Measurements from ENCODE around the gene PTGDS. TPM values are rescaled to one million over a fixed set of nuclear protein-coding genes. Genes with fewer than 3 reads are reported as not detected.

The PTGDS gene
- total and polyA plus RNA-seq, 7 experiments from 2014 or later: 0.97 to 68.7 (median 4.3) TPM; not detected in 2

DNA sequence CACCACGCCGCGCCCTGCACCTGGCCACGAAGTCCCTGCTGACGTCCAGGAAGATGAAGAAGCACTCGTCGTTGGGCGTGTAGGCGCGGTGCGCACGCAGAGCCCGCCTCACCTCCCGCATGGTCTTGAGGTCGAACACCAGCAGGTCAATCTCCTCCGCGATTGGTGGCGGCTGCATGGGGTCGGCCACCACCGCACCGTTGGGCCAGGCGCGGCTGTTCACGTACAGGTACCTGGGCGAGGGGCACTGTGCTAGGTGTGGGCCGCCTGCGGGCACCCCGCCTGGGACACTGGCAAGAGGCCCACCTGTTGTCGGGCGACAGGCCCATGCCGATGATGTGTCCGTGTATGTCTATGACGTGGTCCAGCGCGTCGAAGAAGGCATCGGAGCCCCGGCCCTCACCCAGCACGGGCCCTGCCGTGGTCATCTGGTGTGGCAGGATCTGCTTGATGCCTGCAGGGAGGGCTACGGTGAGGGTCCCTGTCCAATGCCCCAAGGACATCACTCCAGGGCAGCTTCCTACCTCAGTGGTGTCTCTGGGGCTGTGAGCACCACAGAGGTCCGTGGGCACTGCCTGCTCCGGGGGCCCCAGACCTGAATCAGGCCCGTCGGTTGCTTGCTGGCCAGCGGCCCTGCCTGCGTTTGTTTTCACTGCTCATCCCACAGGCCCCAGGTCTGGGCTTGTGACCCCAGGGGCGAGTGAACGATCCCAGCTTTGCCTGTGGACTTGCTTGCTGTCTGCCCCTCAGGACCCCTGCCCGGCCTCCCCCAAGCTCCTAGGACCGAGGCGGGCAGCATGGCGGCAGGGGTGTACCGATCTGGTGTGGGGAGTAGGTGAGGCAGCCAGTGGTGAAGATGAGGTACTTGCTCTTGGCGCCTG is 35.8 kb upstream of the PTGDS start:
- Histone ChIP-seq H3K27me3 (ENCODE audit: control insufficient read depth in 2 of 2, insufficient read depth in 2 of 2, low read length in 2 of 2) (no peaks in the 10 kb centered on the region), H3K27ac (ENCODE audit: low read depth, low read length) (no peak overlapping the region), H3K4me1 (ENCODE audit: control insufficient read depth in 2 of 2, insufficient read depth in 2 of 2, low read length in 2 of 2) (peaks cover 6 to 10% of the 10 kb centered on the region in 2 donors), H3K9me3 (ENCODE audit: control insufficient read depth in 2 of 3, low read length in 3 of 3) (peaks cover 0 to 4% (median 0%) of the 10 kb centered on the region in 3 experiments), H3K4me3 (ENCODE audit: low read length) (no peak overlapping the region), H3K36me3 (ENCODE audit: control insufficient read depth in 2 of 3, insufficient read depth in 3 of 3, low read length in 3 of 3) (peaks cover 0 to 43% (median 6%) of the 10 kb centered on the region in 3 experiments)
- no peaks in the 10 kb centered on the region for H3K27me3 Mint-ChIP-seq
- intact Hi-C loops (cut with micrococcal nuclease): loop anchor here (5.0 to 10.0 kb wide), 3 partner anchors 134 to 283 kb away; partner anchors contain the start of genes CYSRT1 (in 1 of the 2), NDOR1 (in 1 of the 2), RABL6 (in 1 of the 2) and RNF208 (in 1 of the 2)
- peak overlapping the region in 2 of 10 donors; percentile 12 to 23 for H3K4me3 Mint-ChIP-seq
- H3K27ac Mint-ChIP-seq: no peak overlapping the region
- no peak for DNase-seq
- ChIA-PET CTCF (no interaction called here), POLR2A (no interaction called here)
- H3K36me3 Mint-ChIP-seq: peaks cover 0 to 22% (median 12%) of the 10 kb centered on the region in 5 donors
- H3K9me3 Mint-ChIP-seq: peaks cover 0 to 10% (median 1%) of the 10 kb centered on the region in 11 donors
- no peak for ATAC-seq
- H3K4me1 Mint-ChIP-seq: peaks cover 0 to 17% (median 5%) of the 10 kb centered on the region in 7 donors

DNA sequence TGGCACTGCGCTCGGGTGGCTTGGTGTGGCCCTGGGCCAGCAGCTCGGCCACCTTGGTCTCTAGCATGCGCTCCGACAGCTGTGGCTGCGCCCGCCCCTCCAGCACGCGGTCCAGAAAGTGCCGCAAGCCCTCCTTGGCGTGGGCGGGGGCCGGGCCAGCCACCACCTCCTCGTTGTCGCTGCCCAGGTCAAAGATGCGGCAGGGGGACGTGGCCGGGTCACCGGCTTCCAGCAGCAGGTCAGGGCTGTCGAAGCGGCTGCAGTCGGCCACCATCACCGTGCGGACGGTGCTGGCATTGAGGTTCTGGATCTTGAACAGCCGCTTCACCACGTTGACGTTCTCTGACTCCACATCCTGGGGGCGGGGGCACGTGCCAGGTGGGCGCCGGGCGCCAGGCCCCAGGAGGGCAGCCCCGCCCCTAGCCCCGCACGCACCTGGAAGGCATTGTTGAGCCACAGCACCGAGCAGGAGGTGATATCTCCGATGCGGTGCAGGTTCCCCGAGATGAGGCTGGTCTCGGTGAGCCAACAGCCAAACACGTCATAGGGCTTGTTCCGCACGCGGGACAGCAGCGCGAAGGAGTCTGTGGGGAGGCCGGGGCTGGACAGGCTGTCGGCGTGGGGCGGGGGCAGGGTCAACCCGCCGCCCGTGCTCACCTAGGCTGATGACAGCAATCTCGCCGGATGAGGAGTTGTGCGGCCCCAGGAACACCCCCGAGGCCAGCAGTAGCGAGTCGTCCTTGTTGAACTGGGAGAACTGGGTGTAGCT is 35.0 kb upstream of the PTGDS start:
- Mint-ChIP-seq H3K4me3 (peak overlapping the region in 5 of 10 donors; percentile 46 to 84 (median 70)), H3K36me3 (peaks cover 0 to 20% (median 10%) of the 10 kb centered on the region in 5 donors), H3K27me3 (no peaks in the 10 kb centered on the region), H3K27ac (peak overlapping the region in 3 of 9 donors; percentile 5 to 62 (median 43)), H3K4me1 (peaks cover 0 to 14% (median 5%) of the 10 kb centered on the region in 7 donors), H3K9me3 (peaks cover 0 to 10% (median 0%) of the 10 kb centered on the region in 11 donors)
- ChIA-PET CTCF (no interaction called here), POLR2A (no interaction called here)
- H3K36me3 ChIP-seq (ENCODE audit: control insufficient read depth in 2 of 3, insufficient read depth in 3 of 3, low read length in 3 of 3): peaks cover 0 to 43% (median 6%) of the 10 kb centered on the region in 3 experiments
- intact Hi-C loops (cut with micrococcal nuclease): loop anchor here (5.0 to 10.0 kb wide), 3 partner anchors 135 to 283 kb away; partner anchors contain the start of genes CYSRT1 (in 1 of the 2), NDOR1 (in 1 of the 2), RABL6 (in 1 of the 2) and RNF208 (in 1 of the 2)
- H3K4me1 ChIP-seq (ENCODE audit: control insufficient read depth in 2 of 2, insufficient read depth in 2 of 2, low read length in 2 of 2): peaks cover 6 to 10% of the 10 kb centered on the region in 2 donors
- no peak for DNase-seq
- no peak for ATAC-seq
- peak overlapping the region; percentile 77 for H3K27ac ChIP-seq (ENCODE audit: low read depth, low read length)
- no peaks in the 10 kb centered on the region for H3K27me3 ChIP-seq (ENCODE audit: control insufficient read depth in 2 of 2, insufficient read depth in 2 of 2, low read length in 2 of 2)
- H3K9me3 ChIP-seq (ENCODE audit: control insufficient read depth in 2 of 3, low read length in 3 of 3): peaks cover 0 to 4% (median 0%) of the 10 kb centered on the region in 3 experiments
- no peak overlapping the region for H3K4me3 ChIP-seq (ENCODE audit: low read length)

DNA sequence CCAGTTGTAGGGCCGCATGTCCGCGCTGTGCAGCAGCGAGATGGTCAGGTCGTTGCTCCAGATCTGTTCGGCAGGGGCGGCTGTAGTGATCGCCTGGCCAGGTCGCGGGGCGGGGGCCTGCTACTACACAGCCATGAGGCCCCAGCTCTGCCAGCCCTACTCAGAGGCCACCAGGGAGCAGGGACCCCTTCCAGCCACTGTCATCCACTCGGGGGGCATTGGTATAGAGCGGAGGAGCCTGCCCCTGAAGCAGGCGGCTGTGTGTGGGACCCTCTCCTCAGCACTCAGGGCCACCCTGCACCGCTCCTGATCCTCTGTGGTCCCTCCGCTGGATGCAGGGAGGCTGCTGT is 34.4 kb upstream of the PTGDS start:
- peaks cover 0 to 16% (median 10%) of the 10 kb centered on the region in 5 donors for H3K36me3 Mint-ChIP-seq
- no peak for ATAC-seq
- ChIA-PET CTCF (no interaction called here), POLR2A (interaction anchor here (1.7 to 1.8 kb wide), 2 partner anchors 56 to 143 kb away, joined by 6 to 8 read pairs; partner anchors contain the start of gene TRAF2)
- H3K27me3 Mint-ChIP-seq: no peaks in the 10 kb centered on the region
- Histone ChIP-seq H3K27me3 (ENCODE audit: control insufficient read depth in 2 of 2, insufficient read depth in 2 of 2, low read length in 2 of 2) (no peaks in the 10 kb centered on the region), H3K36me3 (ENCODE audit: control insufficient read depth in 2 of 3, insufficient read depth in 3 of 3, low read length in 3 of 3) (peaks cover 0 to 43% (median 6%) of the 10 kb centered on the region in 3 experiments), H3K4me3 (ENCODE audit: low read length) (no peak overlapping the region), H3K9me3 (ENCODE audit: control insufficient read depth in 2 of 3, low read length in 3 of 3) (no peaks in the 10 kb centered on the region), H3K27ac (ENCODE audit: low read depth, low read length) (peak overlapping the region; percentile 77), H3K4me1 (ENCODE audit: control insufficient read depth in 2 of 2, insufficient read depth in 2 of 2, low read length in 2 of 2) (peaks cover 8 to 10% of the 10 kb centered on the region in 2 donors)
- peak overlapping the region in 6 of 10 donors; percentile 49 to 84 (median 70) for H3K4me3 Mint-ChIP-seq
- peaks cover 0 to 14% (median 5%) of the 10 kb centered on the region in 7 donors for H3K4me1 Mint-ChIP-seq
- intact Hi-C loops (cut with micrococcal nuclease): loop anchor here (5.0 to 10.0 kb wide), 3 partner anchors 136 to 282 kb away; partner anchors contain the start of genes CYSRT1 (in 1 of the 2), NDOR1 (in 1 of the 2), RABL6 (in 1 of the 2) and RNF208 (in 1 of the 2)
- DNase-seq: no peak
- H3K9me3 Mint-ChIP-seq: peaks cover 0 to 10% (median 0%) of the 10 kb centered on the region in 11 donors
- peak overlapping the region in 1 of 9 donors; percentile 43 for H3K27ac Mint-ChIP-seq

DNA sequence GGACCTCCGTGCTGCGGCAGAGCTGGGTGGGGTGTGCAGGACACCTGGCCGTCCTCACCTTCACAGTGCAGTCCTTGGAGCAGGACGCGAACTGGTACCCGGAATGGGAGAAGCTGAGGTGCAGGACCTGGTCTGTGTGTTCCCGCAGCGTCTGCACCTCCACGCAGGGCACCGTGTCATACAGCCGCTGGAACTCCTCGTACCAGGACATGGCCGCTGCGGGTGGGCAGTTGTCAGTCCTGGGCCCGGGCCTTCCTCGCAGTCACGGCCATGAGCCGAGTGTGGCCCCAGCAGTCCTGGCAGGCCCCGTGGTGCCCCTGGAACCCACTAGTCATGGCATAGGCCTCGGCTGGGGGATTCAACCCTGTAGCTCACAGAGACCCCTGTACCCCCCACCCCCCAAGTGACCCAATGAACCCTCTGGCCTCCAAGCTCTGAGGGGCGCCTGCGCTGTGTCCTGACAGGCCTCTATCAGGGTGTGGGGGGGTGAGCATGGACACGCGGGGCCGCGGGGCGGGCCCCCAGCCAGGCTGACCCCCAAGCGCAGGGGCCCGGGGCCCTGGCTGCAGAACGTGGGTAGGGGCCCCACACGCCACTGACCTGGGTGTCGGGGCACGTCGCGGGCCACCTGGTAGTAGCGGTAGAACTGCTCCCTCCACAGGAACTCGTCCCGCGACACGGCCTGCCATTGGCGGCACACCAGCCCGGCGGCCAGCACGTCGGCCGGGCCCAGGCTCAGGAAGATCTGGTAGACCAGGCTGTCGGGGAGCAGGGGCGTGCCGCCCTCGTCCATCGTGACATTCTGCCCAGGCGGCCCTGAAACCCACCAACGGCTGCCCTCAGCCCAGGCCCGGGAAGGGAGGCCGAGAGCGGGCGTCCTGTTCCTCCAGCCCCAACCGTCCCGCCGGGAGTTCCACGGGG is 33.8 kb upstream of the PTGDS start:
- Histone ChIP-seq H3K27ac (ENCODE audit: low read depth, low read length) (peak overlapping the region; percentile 77), H3K36me3 (ENCODE audit: control insufficient read depth in 2 of 3, insufficient read depth in 3 of 3, low read length in 3 of 3) (peaks cover 0 to 43% (median 6%) of the 10 kb centered on the region in 3 experiments), H3K27me3 (ENCODE audit: control insufficient read depth in 2 of 2, insufficient read depth in 2 of 2, low read length in 2 of 2) (no peaks in the 10 kb centered on the region), H3K4me1 (ENCODE audit: control insufficient read depth in 2 of 2, insufficient read depth in 2 of 2, low read length in 2 of 2) (peaks cover 10 to 11% of the 10 kb centered on the region in 2 donors), H3K9me3 (ENCODE audit: control insufficient read depth in 2 of 3, low read length in 3 of 3) (no peaks in the 10 kb centered on the region), H3K4me3 (ENCODE audit: low read length) (peak overlapping the region; percentile 72)
- ATAC-seq (peak; percentile 0), DNase-seq (peak in 6 of 9 donors; percentile 20 to 61 (median 30))
- Mint-ChIP-seq H3K4me1 (peaks cover 0 to 16% (median 5%) of the 10 kb centered on the region in 7 donors), H3K27me3 (no peaks in the 10 kb centered on the region), H3K9me3 (peaks cover 0 to 8% (median 0%) of the 10 kb centered on the region in 11 donors), H3K36me3 (peaks cover 0 to 14% (median 8%) of the 10 kb centered on the region in 5 donors), H3K27ac (peak overlapping the region in 7 of 9 donors; percentile 59 to 90 (median 72)), H3K4me3 (peak overlapping the region; percentile 71 to 85 (median 81))
- ChIA-PET CTCF (no interaction called here), POLR2A (interaction anchor here (0.8 to 1.8 kb wide), 8 partner anchors 49 to 143 kb away, joined by 3 to 8 read pairs (median 4); partner anchors contain the start of genes PAXX, RABL6 and TRAF2)
- intact Hi-C loops (cut with micrococcal nuclease): loop anchor here (1.0 to 10.0 kb wide), 16 partner anchors 41 to 312 kb away; partner anchors contain the start of genes EDF1 (in 2 of the 2), PHPT1 (in 2 of the 2), RABL6 (in 2 of the 2) and TMEM141 (in 2 of the 2)

DNA sequence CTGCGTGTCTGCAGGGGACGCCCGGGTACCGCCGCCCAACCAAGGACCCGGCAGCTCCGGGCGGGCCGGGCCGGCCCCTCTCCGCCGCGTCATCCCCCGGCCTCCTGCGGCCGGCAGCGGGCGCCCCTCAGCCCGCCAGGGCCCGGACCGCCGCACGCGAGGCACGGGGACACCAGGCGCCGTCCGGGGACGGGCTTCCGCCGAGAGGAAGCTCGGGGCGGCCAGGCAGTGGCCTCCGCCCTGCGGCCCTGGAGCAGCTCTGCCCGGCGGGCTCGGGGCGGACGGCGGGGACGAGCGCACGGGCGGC is 33.1 kb upstream of the PTGDS start:
- Mint-ChIP-seq H3K27me3 (no peaks in the 10 kb centered on the region), H3K4me3 (peak overlapping the region in 7 of 10 donors; percentile 71 to 85 (median 81)), H3K4me1 (peaks cover 0 to 16% (median 5%) of the 10 kb centered on the region in 7 donors), H3K36me3 (peaks cover 0 to 9% (median 4%) of the 10 kb centered on the region in 5 donors), H3K9me3 (peaks cover 0 to 4% (median 0%) of the 10 kb centered on the region in 11 donors), H3K27ac (peak overlapping the region in 2 of 9 donors; percentile 59 to 71)
- peak overlapping the region; percentile 77 for H3K27ac ChIP-seq (ENCODE audit: low read depth, low read length)
- ATAC-seq (peak; percentile 47), DNase-seq (peak in 2 of 9 donors; percentile 11 to 14)
- POLR2A ChIA-PET: interaction anchor here (0.8 to 1.8 kb wide), 8 partner anchors 48 to 144 kb away, joined by 3 to 8 read pairs (median 4); partner anchors contain the start of genes PAXX, RABL6 and TRAF2
- peak overlapping the region; percentile 72 for H3K4me3 ChIP-seq (ENCODE audit: low read length)
- intact Hi-C loops (cut with micrococcal nuclease): loop anchor here (1.0 to 10.0 kb wide), 16 partner anchors 42 to 311 kb away; partner anchors contain the start of genes EDF1 (in 2 of the 2), PHPT1 (in 2 of the 2), RABL6 (in 2 of the 2) and TMEM141 (in 2 of the 2)
- CTCF ChIA-PET: no interaction called here
- no peaks in the 10 kb centered on the region for H3K27me3 ChIP-seq (ENCODE audit: control insufficient read depth in 2 of 2, insufficient read depth in 2 of 2, low read length in 2 of 2)
- peaks cover 0 to 41% (median 6%) of the 10 kb centered on the region in 3 experiments for H3K36me3 ChIP-seq (ENCODE audit: control insufficient read depth in 2 of 3, insufficient read depth in 3 of 3, low read length in 3 of 3)
- H3K9me3 ChIP-seq (ENCODE audit: control insufficient read depth in 2 of 3, low read length in 3 of 3): no peaks in the 10 kb centered on the region
- H3K4me1 ChIP-seq (ENCODE audit: control insufficient read depth in 2 of 2, insufficient read depth in 2 of 2, low read length in 2 of 2): peaks cover 10 to 11% of the 10 kb centered on the region in 2 donors
